ENCODE measurements around the gene AKAP6.

AKAP6 gene

DNA sequence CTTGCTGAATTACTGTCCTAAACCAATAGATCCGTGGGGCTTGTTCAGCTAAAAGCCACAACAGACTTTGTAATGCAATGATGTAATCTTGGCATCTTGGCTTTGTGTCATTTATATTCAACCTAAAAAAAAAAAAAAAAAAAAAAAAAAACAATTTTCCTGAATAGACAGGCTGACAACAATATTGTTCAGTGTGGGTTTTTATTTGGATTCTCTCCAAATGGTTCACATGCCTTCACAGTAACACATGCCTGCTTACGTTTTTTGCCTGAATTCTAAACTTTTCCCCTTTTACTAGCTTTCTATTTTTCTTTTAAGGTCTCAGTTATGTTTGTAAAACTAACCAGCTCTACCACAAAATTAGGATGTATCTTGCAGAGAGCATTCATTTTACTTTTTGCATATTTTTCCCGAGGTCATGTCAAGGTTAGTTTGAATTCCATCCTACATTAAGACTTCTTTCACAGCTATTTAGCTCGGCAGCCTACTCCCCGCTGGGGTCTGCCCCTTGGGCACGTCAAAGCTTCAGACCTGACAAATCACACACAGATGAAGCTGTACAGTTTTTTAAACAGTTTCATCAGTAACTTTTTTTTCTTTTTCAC, 395.9 kb downstream of the AKAP6 start:
- no peak for FAIRE-seq
- DNase-seq (ENCODE audit: insufficient read length, low spot score): no peak

DNA sequence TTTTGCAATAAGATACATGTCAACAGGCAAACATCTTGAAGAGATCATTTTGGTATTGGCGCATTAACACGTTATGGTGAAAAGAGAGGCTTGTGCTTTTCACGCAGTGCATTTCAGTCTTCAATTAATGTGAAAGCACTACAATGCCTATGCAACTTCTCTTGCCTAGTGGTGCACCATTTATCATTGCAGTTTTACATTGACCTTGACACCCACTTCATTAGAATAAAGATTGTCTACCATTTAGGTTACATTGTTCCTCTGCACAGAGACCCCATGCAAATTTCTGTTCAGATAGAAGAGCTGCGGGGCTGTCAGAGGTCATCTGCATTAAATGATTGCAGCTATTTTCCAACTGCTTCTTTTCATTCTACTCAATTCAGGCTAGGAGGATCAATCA, 397.4 kb downstream of the AKAP6 start:
- no peak for FAIRE-seq
- DNase-seq (ENCODE audit: insufficient read length, low spot score): no peak

DNA sequence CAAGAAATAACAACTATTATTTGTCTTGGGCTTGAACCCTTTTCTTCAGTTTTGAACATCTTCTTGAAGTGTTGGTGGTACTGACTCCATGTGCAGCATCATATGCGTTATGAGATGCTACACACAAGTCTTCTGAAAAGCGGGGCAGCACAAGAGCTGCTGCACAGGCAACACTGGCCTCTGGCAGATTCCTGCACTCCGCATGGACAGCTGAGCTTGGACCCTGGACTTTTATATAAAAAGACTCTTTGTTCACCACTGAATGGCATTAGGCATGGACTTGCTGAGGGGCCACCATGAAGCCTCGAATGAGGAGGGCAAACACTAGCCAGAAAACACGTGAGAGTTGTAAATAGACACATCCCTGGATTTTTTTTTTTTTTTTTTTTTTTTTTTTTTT, 398.7 kb downstream of the AKAP6 start:
- DNase-seq (ENCODE audit: insufficient read length, low spot score) (no peak), FAIRE-seq (no peak)

DNA sequence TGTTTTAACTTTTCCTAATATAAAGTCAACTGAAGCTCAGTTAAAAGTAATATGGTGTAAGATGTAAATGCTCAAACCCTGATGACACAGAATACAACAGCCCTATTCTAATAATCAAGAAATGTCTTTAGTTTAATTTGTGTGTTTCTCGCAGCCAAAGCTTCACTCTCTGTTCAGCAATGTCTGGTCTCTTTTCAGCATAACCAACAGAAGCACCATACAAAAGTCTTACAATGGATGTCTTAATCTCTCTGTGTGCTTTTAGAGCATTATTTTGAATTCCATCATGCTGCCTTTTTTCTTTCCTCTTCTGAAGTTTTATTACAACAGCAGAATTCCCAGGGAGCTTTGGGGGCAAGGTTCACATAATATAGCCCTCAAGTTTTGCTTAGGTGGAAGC, 399.4 kb downstream of the AKAP6 start:
- no peak for DNase-seq (ENCODE audit: insufficient read length, low spot score)
- FAIRE-seq: no peak

DNA sequence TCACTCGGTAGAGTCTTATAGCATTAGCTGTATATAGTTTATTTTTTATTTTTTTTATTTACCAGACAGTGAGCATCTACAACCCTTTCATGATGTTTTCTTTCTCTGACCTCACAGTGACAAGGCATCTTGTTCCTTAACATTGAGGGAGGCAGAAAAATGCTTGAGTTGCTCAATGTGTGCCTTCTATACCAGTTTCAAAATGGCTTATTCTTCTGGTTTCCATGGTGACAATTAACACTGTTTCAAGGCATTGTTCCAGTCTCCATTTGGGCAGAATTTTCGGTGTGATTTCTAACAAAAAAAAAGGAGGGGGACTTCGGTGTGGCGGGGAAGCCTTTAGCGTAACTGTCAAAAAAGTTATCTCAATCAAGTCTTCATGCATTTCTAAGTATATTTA, 399.9 kb downstream of the AKAP6 start:
- DNase-seq (ENCODE audit: insufficient read length, low spot score) (no peak), FAIRE-seq (no peak)

DNA sequence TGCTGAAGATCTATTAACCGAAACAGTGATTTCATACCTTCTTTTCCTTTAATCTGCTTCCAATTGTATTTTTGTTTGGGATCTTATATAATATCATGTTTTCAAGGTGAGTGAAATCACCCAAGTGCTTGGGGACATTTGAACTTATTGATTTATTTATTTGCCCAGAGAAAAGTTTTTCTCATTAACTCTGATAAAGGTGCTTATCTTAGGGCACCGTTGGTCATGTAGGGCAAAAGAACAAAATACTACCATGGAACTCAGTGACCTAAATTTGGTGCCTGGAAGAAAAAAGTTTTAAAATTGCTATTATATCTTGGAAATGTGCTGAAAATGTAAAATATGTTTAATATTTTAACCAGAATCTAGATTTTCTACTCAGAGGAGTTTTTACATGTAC, 402.2 kb downstream of the AKAP6 start:
- FAIRE-seq (no peak), DNase-seq (ENCODE audit: insufficient read length, low spot score) (no peak)

DNA sequence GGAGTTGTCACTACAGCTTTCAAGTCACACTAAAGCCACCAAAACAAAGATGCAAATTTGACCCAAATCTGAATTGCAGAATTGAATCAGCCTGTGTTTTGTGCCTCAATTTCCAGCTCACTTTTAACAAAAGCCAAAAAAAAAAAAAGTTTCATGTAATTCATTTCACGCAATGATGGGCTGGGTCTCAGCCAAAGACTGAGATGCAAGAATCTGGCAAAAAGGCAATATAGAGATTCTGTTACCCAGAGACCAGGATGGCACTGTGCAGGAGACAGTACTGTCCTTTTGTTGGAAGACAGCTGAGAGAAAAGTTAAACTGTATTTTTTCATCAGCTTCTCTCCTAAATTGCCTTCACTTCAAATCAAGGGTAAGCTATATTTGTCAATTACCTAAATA, 403.9 kb downstream of the AKAP6 start:
- FAIRE-seq: no peak
- no peak for DNase-seq (ENCODE audit: insufficient read length, low spot score)

DNA sequence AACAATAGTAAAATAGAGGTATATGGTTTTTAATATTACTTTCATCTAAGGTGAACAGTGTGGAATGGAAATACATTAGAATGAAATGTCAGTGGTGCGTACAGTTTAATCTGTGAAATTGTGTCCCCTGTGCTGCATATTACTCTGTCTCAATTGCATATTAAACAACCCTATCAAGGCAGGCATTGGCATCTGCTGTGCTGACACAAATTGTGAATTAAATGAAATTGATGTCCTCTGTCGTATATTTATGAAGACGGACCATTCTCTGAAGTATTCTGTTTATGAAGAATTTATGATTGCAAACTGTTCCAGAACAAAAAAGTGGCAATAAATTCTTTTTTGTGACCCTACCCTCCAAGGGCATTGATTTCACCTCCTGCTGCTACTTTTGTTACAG, 405.2 kb downstream of the AKAP6 start:
- FAIRE-seq (no peak), DNase-seq (ENCODE audit: insufficient read length, low spot score) (no peak)

DNA sequence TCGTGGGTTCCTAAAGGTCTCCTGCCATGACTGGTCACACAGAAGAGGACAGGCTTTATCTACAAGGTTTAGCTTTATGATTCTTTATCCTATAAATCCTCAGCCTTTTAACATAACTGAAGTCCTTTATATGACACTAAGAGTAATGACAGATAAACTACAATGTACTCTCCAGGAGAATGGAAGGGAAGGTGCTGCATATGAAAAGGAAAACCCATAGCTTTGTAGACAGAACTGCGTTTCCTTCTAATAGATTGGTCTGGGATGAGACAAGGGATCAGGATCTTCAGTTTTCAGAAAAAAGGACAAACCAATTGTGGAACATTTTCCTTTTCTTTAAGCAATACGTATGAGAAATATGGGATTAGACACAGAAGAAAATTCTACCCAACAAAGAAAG, 408.5 kb downstream of the AKAP6 start:
- no peak for DNase-seq (ENCODE audit: insufficient read length, low spot score)
- FAIRE-seq: no peak

DNA sequence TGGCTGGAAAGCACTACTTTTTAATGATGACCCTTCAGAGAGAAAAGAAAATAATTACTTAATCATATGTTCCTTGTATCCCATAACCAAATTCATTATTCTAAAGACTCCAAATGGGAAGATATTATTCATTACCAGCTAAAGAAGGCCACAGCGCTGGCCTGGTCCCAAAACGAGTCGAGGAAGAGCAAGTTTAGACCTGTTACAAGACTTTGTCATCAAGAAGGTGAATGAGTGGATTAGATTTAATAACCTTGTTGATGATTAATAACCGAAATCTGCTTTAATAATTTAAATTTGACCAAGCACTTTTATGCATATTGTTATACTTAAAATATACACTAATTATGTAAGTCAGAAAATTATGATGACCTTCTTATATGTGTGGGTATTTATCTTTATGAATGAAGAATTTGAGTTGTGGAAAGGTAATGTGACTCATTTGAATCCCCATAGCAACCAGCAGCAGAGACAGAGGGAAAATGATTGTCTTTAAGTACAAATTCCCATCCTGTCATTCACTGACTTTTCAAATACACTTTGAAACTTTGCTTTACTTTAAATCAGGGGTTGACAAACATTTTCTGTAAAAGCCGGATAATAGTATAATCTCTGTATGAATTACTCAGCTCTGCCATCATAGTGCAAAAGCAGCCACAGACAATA, 409.2 kb downstream of the AKAP6 start:
- FAIRE-seq (no peak), DNase-seq (ENCODE audit: insufficient read length, low spot score) (no peak)

DNA sequence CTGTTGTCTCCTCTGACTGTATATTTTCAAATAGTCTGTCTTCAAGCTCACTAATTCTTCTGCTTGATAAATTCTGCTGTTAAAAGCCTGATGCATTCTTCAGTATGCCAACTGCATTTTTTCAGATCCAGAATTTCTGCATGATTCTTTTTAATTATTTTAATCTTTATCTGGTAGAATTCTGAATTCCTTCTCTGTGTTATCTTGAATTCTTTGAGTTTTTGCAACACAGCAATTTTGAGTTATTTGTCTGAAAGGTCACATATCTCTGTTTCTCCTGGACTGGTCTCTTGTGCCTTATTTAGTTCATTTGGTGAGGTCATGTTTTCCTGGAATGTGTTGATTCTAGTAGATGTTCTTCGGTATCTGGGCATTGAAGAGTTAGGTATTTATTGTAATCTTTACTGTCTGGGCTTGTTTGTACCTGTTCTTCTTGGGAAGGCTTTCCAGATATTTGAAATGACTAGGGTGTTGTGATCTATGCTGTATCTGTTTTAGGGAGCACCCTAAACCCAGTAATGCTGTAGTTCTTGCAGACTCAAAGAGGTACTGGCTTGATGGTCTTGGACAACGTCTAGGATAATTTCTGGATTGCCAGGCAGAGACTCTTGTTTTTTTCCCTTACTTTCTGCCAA, 415.8 kb downstream of the AKAP6 start:
- DNase-seq (ENCODE audit: insufficient read length, low spot score) (no peak), FAIRE-seq (no peak)

DNA sequence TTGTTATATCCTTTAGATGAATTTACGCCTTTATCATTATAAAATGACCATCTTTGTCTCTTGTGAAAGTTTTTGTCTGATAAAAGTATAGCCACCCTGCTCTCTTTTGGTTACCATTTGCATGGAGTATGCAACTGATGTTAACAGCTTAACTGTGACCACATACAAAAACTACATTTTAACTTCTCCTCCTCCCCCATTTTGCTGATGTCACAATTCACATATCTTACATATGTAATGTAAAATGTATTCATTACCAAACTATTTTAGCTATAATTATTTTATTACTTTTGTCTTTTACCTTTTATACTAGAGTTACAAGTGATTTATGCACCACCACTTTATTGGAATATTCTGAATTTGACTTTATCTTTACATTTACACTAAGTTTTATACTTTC, 425.1 kb downstream of the AKAP6 start:
- DNase-seq (ENCODE audit: insufficient read length, low spot score) (no peak), FAIRE-seq (no peak)

DNA sequence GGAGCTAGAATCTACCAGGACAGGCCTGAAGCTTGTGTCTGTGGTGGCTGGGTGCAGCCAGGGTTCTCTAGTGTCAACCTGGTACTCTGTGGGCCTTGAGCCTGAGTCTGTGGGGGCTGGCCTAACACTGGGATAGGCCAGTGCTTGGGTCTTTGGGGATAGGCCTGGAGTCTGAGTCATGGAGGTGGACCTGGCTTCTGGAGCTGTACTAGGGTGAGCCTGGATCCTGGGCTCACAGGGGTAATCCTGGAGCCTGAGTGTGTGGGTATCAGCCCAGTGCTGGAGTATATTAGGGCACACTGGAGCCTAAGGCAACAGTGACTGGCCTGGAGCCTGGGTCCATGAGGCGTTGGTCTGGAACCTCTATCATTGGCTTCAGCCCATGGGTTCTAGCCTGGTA, 427.1 kb downstream of the AKAP6 start:
- FAIRE-seq: no peak
- DNase-seq (ENCODE audit: insufficient read length, low spot score): no peak

DNA sequence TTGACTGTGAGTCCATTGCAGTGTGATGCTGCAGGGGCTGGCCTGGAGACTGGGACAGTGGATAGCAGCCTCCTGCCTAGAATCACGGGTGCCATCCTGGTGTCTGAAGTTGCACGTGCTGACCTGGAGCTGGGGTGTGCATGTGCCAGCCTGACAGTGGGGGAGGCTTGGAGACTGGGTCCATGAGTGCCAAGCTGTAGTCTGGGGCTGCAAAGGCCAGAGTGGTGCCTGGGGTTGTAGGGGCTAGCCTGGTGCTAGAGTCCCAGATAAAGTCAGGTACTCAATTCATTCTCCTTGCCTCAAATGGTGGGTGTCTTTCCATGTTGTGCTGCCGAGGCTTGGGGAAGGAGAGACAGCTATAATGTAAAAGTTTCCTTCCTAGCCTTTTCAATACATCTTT, 427.7 kb downstream of the AKAP6 start:
- DNase-seq (ENCODE audit: insufficient read length, low spot score): no peak
- no peak for FAIRE-seq

DNA sequence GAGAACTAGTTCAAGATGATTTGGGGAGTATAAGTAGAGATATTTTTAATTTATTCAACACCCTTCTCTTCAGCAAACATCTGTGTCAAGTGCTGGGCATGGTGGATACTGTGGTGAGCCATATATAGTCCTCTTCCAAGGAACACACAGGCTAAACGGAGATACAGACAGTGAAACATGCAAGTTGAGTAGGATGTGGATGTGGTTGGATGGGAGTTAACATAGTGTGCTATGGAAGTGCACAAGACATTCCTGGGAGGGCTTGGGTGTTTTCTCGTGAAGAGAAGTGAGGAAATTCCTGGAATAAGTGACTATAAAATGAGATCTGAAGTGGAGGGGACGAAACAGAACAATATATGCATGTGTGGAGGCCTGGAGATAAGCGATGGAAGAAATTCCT, 428.5 kb downstream of the AKAP6 start:
- FAIRE-seq (no peak), DNase-seq (ENCODE audit: insufficient read length, low spot score) (no peak)

DNA sequence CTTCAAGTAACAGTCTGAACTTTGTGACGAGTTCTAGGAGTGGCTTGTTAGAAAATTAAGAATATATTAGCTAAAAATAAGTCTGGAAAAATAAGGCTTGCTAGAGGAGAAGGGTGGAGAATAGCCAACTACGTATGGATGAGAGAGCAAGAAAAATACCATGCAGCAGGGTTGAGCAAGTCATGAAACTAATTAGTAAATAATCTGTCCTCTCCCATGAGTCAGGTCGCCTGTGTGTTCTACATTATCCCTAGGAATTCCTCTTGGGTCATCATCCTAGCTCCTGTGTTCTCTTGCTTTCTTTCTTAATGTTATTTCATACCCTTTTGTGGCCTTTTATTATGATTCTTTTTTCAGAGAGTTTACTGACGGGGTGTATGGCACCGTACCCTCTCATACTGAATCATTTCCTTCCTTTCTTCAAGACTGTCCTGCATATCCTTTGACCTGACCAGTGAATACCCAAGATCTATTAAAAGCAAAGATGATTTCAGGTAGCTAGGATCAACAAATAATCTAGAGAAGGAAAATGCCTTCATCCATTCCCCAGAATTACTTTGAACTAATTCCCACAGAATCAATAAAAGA, 432.4 kb downstream of the AKAP6 start:
- DNase-seq (ENCODE audit: insufficient read length, low spot score) (no peak), FAIRE-seq (no peak)

DNA sequence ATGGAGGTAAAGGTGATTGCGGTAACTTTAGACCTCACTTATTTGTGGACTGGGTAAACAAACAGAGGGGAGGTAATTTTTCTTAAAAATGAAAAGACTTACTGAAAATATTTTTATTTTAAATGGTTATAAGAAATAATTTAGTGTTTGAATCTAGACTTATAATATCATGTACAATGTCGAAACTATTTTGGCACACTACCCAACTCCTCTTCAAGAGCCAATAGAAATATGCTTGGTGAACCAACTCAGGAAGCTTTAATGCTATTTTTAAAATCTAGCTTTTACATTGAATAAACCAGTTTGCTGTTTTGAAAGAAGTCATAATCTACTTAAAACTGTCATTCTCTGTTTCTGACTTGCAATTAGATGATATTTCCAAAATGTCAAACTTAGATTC, 433.8 kb downstream of the AKAP6 start:
- no peak for DNase-seq (ENCODE audit: insufficient read length, low spot score)
- no peak for FAIRE-seq

DNA sequence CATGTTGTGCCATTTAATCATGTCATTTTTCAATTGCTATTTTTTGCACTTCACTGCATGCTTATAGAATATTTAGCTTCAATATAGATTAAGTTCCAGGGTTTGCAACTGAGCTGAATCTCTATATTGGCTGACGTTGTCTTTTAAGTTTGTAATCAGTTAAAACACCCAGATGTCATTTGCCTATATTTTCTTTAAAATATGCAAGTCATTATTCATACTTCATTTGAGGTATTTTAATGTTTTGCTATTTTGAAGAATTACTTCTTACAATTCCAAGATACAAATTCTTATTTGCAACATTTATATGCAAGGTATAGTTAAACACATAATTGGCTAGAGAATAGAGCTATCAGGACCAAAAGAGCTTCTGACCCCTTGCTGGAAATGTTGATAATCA, 434.6 kb downstream of the AKAP6 start:
- FAIRE-seq: no peak
- no peak for DNase-seq (ENCODE audit: insufficient read length, low spot score)

DNA sequence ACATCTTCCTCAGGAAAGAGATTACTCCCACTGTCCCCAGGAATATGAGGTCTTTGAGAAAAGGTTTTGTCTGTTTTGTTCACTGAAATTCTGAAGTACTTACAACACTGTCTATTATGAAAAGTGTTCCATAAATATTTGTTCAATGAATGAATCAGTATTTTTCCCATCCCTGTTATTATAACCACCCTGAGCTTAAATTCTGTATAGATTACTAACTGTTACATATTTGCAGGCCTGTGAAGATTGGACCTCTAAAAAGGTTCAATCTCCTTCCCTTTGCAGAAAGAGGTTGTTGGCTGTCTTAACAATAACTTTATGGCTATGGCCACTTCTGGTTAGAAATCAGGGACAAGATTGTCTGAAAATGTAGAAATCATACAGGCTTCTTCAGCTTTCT, 435.0 kb downstream of the AKAP6 start:
- DNase-seq (ENCODE audit: insufficient read length, low spot score): no peak
- no peak for FAIRE-seq

DNA sequence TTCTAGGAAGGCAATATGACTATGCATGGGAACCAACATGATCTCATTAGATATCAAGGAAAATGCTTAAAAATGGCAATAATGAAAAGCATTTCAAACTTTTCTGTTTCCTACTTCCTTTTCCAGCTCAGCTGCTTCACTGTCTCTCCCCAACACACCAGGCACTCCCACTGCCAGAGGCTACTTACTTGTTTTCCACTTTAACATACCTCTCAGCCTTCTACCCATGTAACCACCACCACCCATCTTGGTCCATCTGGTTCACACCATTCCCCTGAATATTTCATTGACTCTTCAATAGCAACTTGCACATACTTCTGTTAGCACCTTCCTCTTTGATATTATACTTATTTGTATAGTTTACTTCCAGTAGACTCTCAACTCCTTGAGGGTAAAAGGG, 441.3 kb downstream of the AKAP6 start:
- FAIRE-seq: no peak
- DNase-seq (ENCODE audit: insufficient read length, low spot score): no peak

DNA sequence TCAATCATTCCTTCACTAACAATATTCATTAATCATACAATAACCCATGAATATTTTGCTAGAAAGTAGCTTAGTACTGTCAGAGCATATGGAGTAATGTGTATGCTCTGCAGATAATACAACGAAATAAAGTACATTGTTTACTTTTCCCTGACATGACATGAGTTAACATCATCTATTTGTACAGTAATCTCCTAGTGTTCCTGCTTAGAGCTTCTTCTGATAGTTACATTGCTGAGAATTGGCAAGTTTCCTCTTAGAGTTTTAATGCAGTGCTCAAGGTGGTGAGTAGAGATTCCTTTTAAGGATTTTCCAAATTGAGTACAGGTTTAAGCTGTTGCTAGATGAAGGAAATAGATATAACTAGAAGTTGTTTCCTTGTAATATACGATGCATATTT, 445.1 kb downstream of the AKAP6 start:
- DNase-seq (ENCODE audit: insufficient read length, low spot score) (no peak), FAIRE-seq (no peak)

DNA sequence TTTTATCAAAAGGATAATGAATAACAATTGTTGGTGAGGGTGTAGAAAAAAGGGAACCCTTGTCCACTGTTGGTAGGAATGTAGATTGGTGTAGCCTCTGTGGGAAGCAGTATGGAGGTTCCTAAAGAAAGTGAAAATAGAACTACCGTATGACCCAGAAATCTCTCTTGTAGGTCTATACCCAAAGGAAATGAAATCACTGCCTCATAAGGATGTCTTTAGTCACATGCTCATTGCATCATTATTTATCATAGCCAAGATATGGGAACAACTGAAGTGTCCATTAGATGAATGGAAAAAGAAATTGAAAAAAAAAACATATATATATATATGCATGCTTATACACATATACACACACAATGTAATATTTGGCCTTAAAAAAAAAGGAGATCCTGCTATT, 450.7 kb downstream of the AKAP6 start:
- DNase-seq (ENCODE audit: insufficient read length, low spot score) (no peak), FAIRE-seq (no peak)
